Femur (tissue), 1 donor: Measurements from ENCODE around the gene FEZF2.

Experiments
- DNase-seq: peaks from one replicate; pipeline ENCODE4 v3.0.0-alpha.2; 2017

FEZF2 gene

GRCh38 chr3:62323241-62323640 is 50.1 kb downstream of the FEZF2 start:
- no peak for DNase-seq
